Peyer's patch (tissue), 4 donors: Measurements from ENCODE around the gene LMF1. TPM values are rescaled to one million over a fixed set of nuclear protein-coding genes. Genes with fewer than 3 reads are reported as not detected.
A peak's percentile ranks its signal among the peaks of the same experiment; 100 is the strongest.

Experiments
- DNase-seq, 3 donors: peaks; one replicate each; pipeline ENCODE4 v3.0.0-alpha.2; 2017 to 2019
- H3K27ac ChIP-seq, 4 donors: fragments of 200-600 bp; sonication (generic); one replicate each; pipeline ENCODE4 v1.5.1; 2016 to 2019
- H3K27me3 ChIP-seq, 2 donors: fragments of 200-600 bp; sonication (generic); one replicate each; pipeline ENCODE4 v1.5.1; 2019
- H3K36me3 ChIP-seq, 3 donors: fragments of 200-600 bp; sonication (generic); one replicate each; pipeline ENCODE4 v1.5.1; 2016 to 2019
- H3K4me1 ChIP-seq, 4 donors: fragments of 200-600 bp; sonication (generic); one replicate each; pipeline ENCODE4 v1.5.1; 2016 to 2019
- H3K4me3 ChIP-seq, 4 donors: fragments of 200-600 bp; sonication (generic); 1 replicate in 3 of 4; 2 replicates in 1 of 4; pipeline ENCODE4 v1.5.1; 2016 to 2019; ENCODE audit warnings: mild to moderate bottlenecking in 1 of 4
- H3K9me3 ChIP-seq, 4 donors: fragments of 200-600 bp; sonication (generic); one replicate each; pipeline ENCODE4 v1.5.1; 2016 to 2019; ENCODE audit warnings: mild to moderate bottlenecking in 1 of 4
- CTCF ChIP-seq, 6 experiments: fragments of 450-650 bp in 4 of 6; fragments of 200-600 bp in 2 of 6; sonication (generic) in 1 of 6; IDR thresholded peaks; one replicate each; pipeline ENCODE4 v1.5.1; 2017 to 2019; ENCODE audit warnings: antibody characterized with exemption in 6 of 6, mild to moderate bottlenecking in 3 of 6, moderate library complexity in 1 of 6
- POLR2A ChIP-seq, 2 donors: fragments of 450-650 bp; IDR thresholded peaks; one replicate each; pipeline ENCODE4 v1.5.1; 2017; ENCODE audit warnings: antibody characterized with exemption in 2 of 2, mild to moderate bottlenecking in 2 of 2, moderate library complexity in 2 of 2
- total RNA-seq, 4 donors: library from RNA; depleted of rRNA; stranded (reverse); fragments of >200 nt; gene quantifications; one replicate each; pipeline ENCODE4 v1.1.0, GENCODE V29; 2016

Gene LMF1
- total RNA-seq, 4 donors from 2014 or later, result 16.3 to 85.4 (median 54.6) TPM

- no peaks in the 10 kb centered on the region for H3K4me1 ChIP-seq
- H3K27me3 ChIP-seq, result no peaks in the 10 kb centered on the region
- no peak for DNase-seq
- H3K36me3 ChIP-seq, result peaks cover 0 to 13% (median 0%) of the 10 kb centered on the region in 3 donors
- TF ChIP-seq CTCF (IDR thresholded peaks at IDR 0.05), result no peak
- TF ChIP-seq POLR2A (IDR thresholded peaks at IDR 0.05), result no peak
- H3K4me3 ChIP-seq, result no peak overlapping the region
- peaks cover 0 to 10% (median 3%) of the 10 kb centered on the region in 4 donors for H3K9me3 ChIP-seq
- H3K27ac ChIP-seq, result no peak overlapping the region
These were observed 83.7 kb downstream of the LMF1 start for GRCh38 chr16:886802-887731.

- Histone ChIP-seq H3K27me3 (no peaks in the 10 kb centered on the region), H3K4me3 (no peak overlapping the region), H3K9me3 (peaks cover 0 to 10% (median 3%) of the 10 kb centered on the region in 4 donors), H3K4me1 (no peaks in the 10 kb centered on the region), H3K27ac (peak overlapping the region in 1 of 4 donors; percentile 31), H3K36me3 (peaks cover 0 to 8% (median 0%) of the 10 kb centered on the region in 3 donors)
- no peak for DNase-seq
- TF ChIP-seq CTCF (IDR thresholded peaks at IDR 0.05) (no peak), POLR2A (IDR thresholded peaks at IDR 0.05) (no peak)
These were observed 84.7 kb downstream of the LMF1 start for GRCh38 chr16:886084-886543.

- peaks cover 0 to 8% (median 0%) of the 10 kb centered on the region in 3 donors for H3K36me3 ChIP-seq
- H3K4me1 ChIP-seq, result no peaks in the 10 kb centered on the region
- TF ChIP-seq CTCF (IDR thresholded peaks at IDR 0.05) (no peak), POLR2A (IDR thresholded peaks at IDR 0.05) (no peak)
- H3K4me3 ChIP-seq, result no peak overlapping the region
- no peak for DNase-seq
- no peak overlapping the region for H3K27ac ChIP-seq
- H3K9me3 ChIP-seq, result peaks cover 0 to 10% (median 3%) of the 10 kb centered on the region in 4 donors
- H3K27me3 ChIP-seq, result no peaks in the 10 kb centered on the region
These were observed 85.4 kb downstream of the LMF1 start for GRCh38 chr16:885391-885790.

- H3K4me3 ChIP-seq, result no peak overlapping the region
- peaks cover 0 to 8% (median 0%) of the 10 kb centered on the region in 3 donors for H3K36me3 ChIP-seq
- no peak overlapping the region for H3K27ac ChIP-seq
- TF ChIP-seq CTCF (IDR thresholded peaks at IDR 0.05) (no peak), POLR2A (IDR thresholded peaks at IDR 0.05) (no peak)
- H3K9me3 ChIP-seq, result peaks cover 0 to 10% (median 3%) of the 10 kb centered on the region in 4 donors
- DNase-seq, result no peak
- no peaks in the 10 kb centered on the region for H3K4me1 ChIP-seq
- no peaks in the 10 kb centered on the region for H3K27me3 ChIP-seq
These were observed 86.6 kb downstream of the LMF1 start for GRCh38 chr16:884232-884631.

- H3K36me3 ChIP-seq, result peaks cover 0 to 8% (median 0%) of the 10 kb centered on the region in 3 donors
- TF ChIP-seq CTCF (IDR thresholded peaks at IDR 0.05) (no peak), POLR2A (IDR thresholded peaks at IDR 0.05) (no peak)
- H3K4me1 ChIP-seq, result no peaks in the 10 kb centered on the region
- H3K27ac ChIP-seq, result no peak overlapping the region
- H3K27me3 ChIP-seq, result no peaks in the 10 kb centered on the region
- DNase-seq, result no peak
- H3K4me3 ChIP-seq, result no peak overlapping the region
- H3K9me3 ChIP-seq, result peaks cover 0 to 10% (median 3%) of the 10 kb centered on the region in 4 donors
These were observed 87.0 kb downstream of the LMF1 start for GRCh38 chr16:883781-884180.
